Omental fat pad (tissue), 4 donors: ENCODE data around the gene SCAMP1. TPM values are rescaled to one million over a fixed set of nuclear protein-coding genes. Genes with fewer than 3 reads are reported as not detected.

Source experiments
- ATAC-seq: fragments of 150-250 bp; one replicate; pipeline ENCODE4 v1.9.1; 2016; ENCODE audit warnings: mild to moderate bottlenecking, moderate library complexity; ENCODE audit not compliant: low FRiP score
- DNase-seq: peaks from one replicate; pipeline ENCODE4 v3.0.0-alpha.2; 2019; ENCODE audit warnings: low spot score
- total RNA-seq, 4 donors: library from RNA; depleted of rRNA; stranded (reverse); fragments of >200 nt; gene quantifications; one replicate each; pipeline ENCODE4 v1.1.0, GENCODE V29; 2016
- TF ChIP-seq, protein P1 (sequence below), 3 donors: fragments of 450-650 bp; IDR thresholded peaks; one replicate each; pipeline ENCODE4 v1.5.1; 2016 to 2017; ENCODE audit warnings: antibody characterized with exemption in 3 of 3, mild to moderate bottlenecking in 3 of 3, moderate library complexity in 2 of 3

The SCAMP1 gene
- total RNA-seq, 4 donors from 2014 or later, result 21.2 to 46.5 (median 22.1) TPM

- no peak for DNase-seq
- TF ChIP-seq, protein P1, sequence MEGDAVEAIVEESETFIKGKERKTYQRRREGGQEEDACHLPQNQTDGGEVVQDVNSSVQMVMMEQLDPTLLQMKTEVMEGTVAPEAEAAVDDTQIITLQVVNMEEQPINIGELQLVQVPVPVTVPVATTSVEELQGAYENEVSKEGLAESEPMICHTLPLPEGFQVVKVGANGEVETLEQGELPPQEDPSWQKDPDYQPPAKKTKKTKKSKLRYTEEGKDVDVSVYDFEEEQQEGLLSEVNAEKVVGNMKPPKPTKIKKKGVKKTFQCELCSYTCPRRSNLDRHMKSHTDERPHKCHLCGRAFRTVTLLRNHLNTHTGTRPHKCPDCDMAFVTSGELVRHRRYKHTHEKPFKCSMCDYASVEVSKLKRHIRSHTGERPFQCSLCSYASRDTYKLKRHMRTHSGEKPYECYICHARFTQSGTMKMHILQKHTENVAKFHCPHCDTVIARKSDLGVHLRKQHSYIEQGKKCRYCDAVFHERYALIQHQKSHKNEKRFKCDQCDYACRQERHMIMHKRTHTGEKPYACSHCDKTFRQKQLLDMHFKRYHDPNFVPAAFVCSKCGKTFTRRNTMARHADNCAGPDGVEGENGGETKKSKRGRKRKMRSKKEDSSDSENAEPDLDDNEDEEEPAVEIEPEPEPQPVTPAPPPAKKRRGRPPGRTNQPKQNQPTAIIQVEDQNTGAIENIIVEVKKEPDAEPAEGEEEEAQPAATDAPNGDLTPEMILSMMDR (IDR thresholded peaks at IDR 0.05), result no peak
- peak; percentile 44 for ATAC-seq
Observed at GRCh38 chr5:78327761-78328510, 32.5 kb upstream of the SCAMP1 start.

DNA sequence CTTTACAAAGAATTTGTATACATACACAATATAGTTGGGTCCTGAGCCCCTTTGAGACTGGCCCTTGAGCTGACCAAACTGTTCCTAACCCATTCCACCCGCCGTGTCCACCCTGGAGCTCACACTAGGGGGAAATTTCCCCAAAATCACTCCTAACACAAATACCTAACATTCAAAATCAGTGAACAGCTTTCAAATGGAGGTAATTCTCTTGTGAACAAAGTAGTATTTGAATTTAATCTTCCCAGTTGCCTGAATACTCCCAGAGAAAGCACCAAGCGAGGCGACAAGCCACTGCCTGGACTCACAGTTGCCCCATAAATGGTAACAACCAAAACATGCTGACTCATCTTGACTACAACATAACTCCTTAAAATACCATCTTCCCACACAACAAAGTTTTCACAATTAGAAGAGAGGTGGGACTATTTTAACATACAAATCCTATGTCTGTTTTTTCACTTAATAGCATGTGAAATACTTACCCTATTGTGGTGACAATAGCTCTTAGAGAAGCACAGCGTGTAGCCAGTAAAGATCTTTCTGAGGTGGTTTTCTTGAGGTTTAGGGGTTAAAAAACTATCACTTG lies 31.7 kb upstream of the SCAMP1 start:
- DNase-seq (no peak), ATAC-seq (no peak)
- TF ChIP-seq, protein P1 (IDR thresholded peaks at IDR 0.05), result no peak

DNA sequence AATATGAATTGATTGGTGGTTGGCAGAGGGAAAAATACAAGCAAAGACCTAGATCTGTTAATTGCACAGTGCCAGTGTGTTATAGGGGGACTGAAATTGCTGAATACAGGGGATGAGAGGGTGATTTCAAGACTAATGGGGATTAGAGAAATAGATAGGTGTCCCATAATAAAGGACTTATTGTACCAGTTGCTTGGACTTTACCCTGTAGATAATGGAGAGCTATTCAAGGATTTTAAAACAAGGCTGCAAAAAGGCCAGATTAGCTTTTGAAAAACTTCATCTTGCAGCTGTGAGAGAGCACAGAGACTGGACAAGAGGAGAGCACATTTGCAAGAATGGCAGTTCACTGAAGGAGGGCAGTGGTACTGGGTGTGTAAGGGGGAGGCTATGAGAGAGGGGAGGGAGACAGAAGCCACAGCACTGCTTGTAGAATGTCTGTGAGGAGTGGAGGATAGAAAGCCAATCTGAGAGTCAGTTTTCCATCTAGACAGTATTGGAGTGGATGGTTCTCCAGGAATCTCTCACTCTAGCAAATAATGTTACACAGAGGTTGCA lies 28.8 kb upstream of the SCAMP1 start:
- DNase-seq, result no peak
- TF ChIP-seq, protein P1 (IDR thresholded peaks at IDR 0.05), result no peak
- no peak for ATAC-seq

- DNase-seq (no peak), ATAC-seq (no peak)
- TF ChIP-seq, protein P1 (IDR thresholded peaks at IDR 0.05), result no peak
Observed at GRCh38 chr5:78334811-78335210, 25.6 kb upstream of the SCAMP1 start.

- DNase-seq (no peak), ATAC-seq (no peak)
- TF ChIP-seq, protein P1 (IDR thresholded peaks at IDR 0.05), result no peak
Observed at GRCh38 chr5:78335976-78336375, 24.4 kb upstream of the SCAMP1 start.

DNA sequence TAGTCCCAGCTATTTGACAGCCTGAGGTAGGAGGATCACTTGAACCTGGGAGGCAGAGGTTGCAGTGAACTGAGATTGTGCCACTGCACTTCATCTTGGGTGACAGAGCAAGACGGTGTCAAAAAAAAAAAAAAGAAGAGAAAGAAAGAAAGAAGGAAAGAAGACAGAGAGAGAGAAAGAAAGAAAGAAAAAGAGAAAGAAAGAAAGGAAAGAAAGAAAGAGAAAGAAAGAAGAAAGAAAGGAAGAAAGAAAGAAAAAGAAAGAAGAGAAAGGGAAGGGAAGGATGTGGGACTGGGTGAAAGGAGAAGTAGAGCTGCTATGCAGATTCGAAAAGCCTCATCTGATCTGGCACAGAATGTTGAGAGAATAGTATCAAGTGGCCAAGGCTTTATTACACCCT lies 23.7 kb upstream of the SCAMP1 start:
- no peak for ATAC-seq

More for the DNA sequence above, 23.7 kb upstream of the SCAMP1 start:
- TF ChIP-seq, protein P1 (IDR thresholded peaks at IDR 0.05), result no peak
- no peak for DNase-seq
